Measurements from ENCODE around the gene POLG.

POLG gene

GRCh38 chr15:89358755-89359439 is 24.3 kb upstream of the POLG start (continued):
- peak; percentile 85 for TF ChIP-seq ZBTB10 (tag by site-specific recombination; IDR thresholded peaks at IDR 0.05)
- TF ChIP-seq, protein P1, sequence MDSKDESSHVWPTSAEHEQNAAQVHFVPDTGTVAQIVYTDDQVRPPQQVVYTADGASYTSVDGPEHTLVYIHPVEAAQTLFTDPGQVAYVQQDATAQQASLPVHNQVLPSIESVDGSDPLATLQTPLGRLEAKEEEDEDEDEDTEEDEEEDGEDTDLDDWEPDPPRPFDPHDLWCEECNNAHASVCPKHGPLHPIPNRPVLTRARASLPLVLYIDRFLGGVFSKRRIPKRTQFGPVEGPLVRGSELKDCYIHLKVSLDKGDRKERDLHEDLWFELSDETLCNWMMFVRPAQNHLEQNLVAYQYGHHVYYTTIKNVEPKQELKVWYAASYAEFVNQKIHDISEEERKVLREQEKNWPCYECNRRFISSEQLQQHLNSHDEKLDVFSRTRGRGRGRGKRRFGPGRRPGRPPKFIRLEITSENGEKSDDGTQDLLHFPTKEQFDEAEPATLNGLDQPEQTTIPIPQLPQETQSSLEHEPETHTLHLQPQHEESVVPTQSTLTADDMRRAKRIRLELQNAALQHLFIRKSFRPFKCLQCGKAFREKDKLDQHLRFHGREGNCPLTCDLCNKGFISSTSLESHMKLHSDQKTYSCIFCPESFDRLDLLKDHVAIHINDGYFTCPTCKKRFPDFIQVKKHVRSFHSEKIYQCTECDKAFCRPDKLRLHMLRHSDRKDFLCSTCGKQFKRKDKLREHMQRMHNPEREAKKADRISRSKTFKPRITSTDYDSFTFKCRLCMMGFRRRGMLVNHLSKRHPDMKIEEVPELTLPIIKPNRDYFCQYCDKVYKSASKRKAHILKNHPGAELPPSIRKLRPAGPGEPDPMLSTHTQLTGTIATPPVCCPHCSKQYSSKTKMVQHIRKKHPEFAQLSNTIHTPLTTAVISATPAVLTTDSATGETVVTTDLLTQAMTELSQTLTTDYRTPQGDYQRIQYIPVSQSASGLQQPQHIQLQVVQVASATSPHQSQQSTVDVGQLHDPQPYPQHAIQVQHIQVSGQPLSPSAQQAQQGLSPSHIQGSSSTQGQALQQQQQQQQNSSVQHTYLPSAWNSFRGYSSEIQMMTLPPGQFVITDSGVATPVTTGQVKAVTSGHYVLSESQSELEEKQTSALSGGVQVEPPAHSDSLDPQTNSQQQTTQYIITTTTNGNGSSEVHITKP (tag by site-specific recombination; IDR thresholded peaks at IDR 0.05), result peak; percentile 56
- peak; percentile 94 for TF ChIP-seq ZNF501 (tag by site-specific recombination; IDR thresholded peaks at IDR 0.05)

GRCh38 chr15:89358435-89358754 is 23.8 kb upstream of the POLG start:
- H3K4me3 ChIP-seq (ENCODE audit: low read depth, low read length), result no peak overlapping the region
- peaks cover 4% of the 10 kb centered on the region; the same call in 1 of the 2 replicates for H3K4me1 ChIP-seq (ENCODE audit: control insufficient read depth, insufficient read depth, low read length)
- POLR2A ChIA-PET, result interaction anchor here (0.7 to 2.0 kb wide), 7 partner anchors 23 to 114 kb away, joined by 3 to 7 read pairs (median 4); partner anchors contain the start of gene POLG
- H3K36me3 ChIP-seq (ENCODE audit: control insufficient read depth in 2 of 2, insufficient read depth in 1 of 2, low read length in 2 of 2), result no peaks in the 10 kb centered on the region
- CTCF ChIA-PET, result interaction anchor here (0.5 to 11.1 kb wide), 59 partner anchors 8 to 659 kb away, joined by 3 to 614 read pairs (median 5); partner anchors contain the start of gene TICRR
- peak; percentile 89 for TF ChIP-seq ZNF335 (tag by site-specific recombination; conservative IDR thresholded peaks at IDR 0.05)
- no peak for TF ChIP-seq SETDB1 (IDR thresholded peaks at IDR 0.05; ENCODE audit: insufficient read length, low read length)
- H3K9me3 ChIP-seq (ENCODE audit: control insufficient read depth, insufficient read depth, low read depth, low read length), result no peaks in the 10 kb centered on the region
- H3K27ac ChIP-seq (ENCODE audit: extremely low read depth, low read depth, low read length), result no peak overlapping the region

DNA sequence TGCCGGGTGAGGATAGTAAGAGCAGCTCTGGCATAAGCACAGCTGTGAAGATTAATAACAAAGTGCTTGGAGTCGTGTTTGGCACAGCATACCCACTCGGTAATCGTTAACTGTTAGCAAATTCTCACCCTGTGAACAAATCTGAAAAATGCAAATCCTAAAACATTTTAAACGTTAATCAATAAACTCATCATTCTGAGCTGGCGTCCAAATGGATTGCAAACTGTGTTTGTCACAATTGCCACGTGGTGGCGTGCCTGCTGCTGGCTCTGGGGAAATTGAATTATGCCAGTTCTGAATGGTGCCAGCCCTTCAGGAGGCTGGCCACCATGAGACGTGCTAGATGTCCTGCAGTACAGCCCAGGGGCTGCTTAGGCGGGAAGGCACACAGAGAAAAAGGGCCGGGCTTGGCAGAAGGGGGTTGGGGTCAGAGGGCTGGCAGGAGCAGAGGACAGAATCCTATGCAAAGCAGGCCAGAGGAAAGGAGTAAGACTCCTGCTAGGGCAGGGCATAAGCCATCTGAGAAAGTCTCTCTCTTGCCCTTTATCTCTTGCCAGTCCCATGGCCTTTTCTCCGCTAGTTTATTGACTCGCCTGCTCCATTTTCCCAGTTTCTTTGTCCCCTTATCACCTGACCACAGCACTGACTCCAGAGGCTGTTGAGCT is 22.1 kb upstream of the POLG start:
- Histone ChIP-seq H3K4me3 (ENCODE audit: low read depth, low read length) (no peak overlapping the region), H3K4me1 (ENCODE audit: control insufficient read depth, insufficient read depth, low read length) (peaks cover 2% of the 10 kb centered on the region; the same call in 1 of the 2 replicates), H3K27ac (ENCODE audit: extremely low read depth, low read depth, low read length) (no peak overlapping the region), H3K9me3 (ENCODE audit: control insufficient read depth, insufficient read depth, low read depth, low read length) (no peaks in the 10 kb centered on the region), H3K36me3 (ENCODE audit: control insufficient read depth in 2 of 2, insufficient read depth in 1 of 2, low read length in 2 of 2) (no peaks in the 10 kb centered on the region)
- ChIA-PET POLR2A (interaction anchor here (1.4 kb wide), 1 partner anchor 22 kb away, joined by 3 read pairs; the partner anchor contains the start of gene POLG), CTCF (interaction anchor here (0.6 to 11.1 kb wide), 31 partner anchors 8 to 447 kb away, joined by 3 to 614 read pairs (median 25); partner anchors contain the start of gene TICRR)
- peak; percentile 40; the same call in 1 of the 2 replicates for TF ChIP-seq CTCF (tag by site-specific recombination; IDR thresholded peaks at IDR 0.05)
- TF ChIP-seq OVOL3 (tag by site-specific recombination; IDR thresholded peaks at IDR 0.05), result no peak

GRCh38 chr15:89353991-89354390 is 19.4 kb upstream of the POLG start:
- Histone ChIP-seq H3K27ac (ENCODE audit: extremely low read depth, low read depth, low read length) (no peak overlapping the region), H3K9me3 (ENCODE audit: control insufficient read depth, insufficient read depth, low read depth, low read length) (no peaks in the 10 kb centered on the region), H3K4me3 (ENCODE audit: low read depth, low read length) (no peak overlapping the region), H3K36me3 (ENCODE audit: control insufficient read depth in 2 of 2, insufficient read depth in 1 of 2, low read length in 2 of 2) (no peaks in the 10 kb centered on the region), H3K4me1 (ENCODE audit: control insufficient read depth, insufficient read depth, low read length) (no peaks in the 10 kb centered on the region; the same call in 1 of the 2 replicates)
- ChIA-PET POLR2A (no interaction called here), CTCF (interaction anchor here (0.6 to 11.1 kb wide), 6 partner anchors 13 to 138 kb away, joined by 3 to 614 read pairs (median 8); no protein-coding TSS in a partner anchor)
- no peak for TF ChIP-seq PRDM6 (tag by site-specific recombination; IDR thresholded peaks at IDR 0.05)
- TF ChIP-seq GLI4 (tag by site-specific recombination; IDR thresholded peaks at IDR 0.05), result no peak
- TF ChIP-seq BCL11A (tag by site-specific recombination; IDR thresholded peaks at IDR 0.05; ENCODE audit: low read depth), result no peak
- TF ChIP-seq ZNF175 (tag by site-specific recombination; IDR thresholded peaks at IDR 0.05), result no peak
